SK-N-SH treated with all-trans-retinoic acid at 6 μM for 48 hours (cell line): Measurements from ENCODE around the gene PANK2.

Experiments used
- ARNTL ChIP-seq: fragments of 450-650 bp; formaldehyde crosslinking; IDR thresholded peaks from 2 replicates; pipeline ENCODE4 v1.5.0; 2020; ENCODE audit warnings: low read depth, mild to moderate bottlenecking, moderate library complexity, borderline replicate concordance
- CREB5 ChIP-seq: fragments of 250-450 bp; sonication (Bioruptor Pico); IDR thresholded peaks from 2 replicates; pipeline ENCODE4 v1.5.1; 2020; ENCODE audit warnings: low read depth, mild to moderate bottlenecking, moderate library complexity
- CSRNP3 ChIP-seq: fragments of 250-450 bp; sonication (Bioruptor Pico); IDR thresholded peaks from 2 replicates; pipeline ENCODE4 v1.5.1; 2021; ENCODE audit warnings: mild to moderate bottlenecking, moderate library complexity
- ISL1 ChIP-seq: fragments of 250-450 bp; sonication (Bioruptor Pico); IDR thresholded peaks from 2 replicates; pipeline ENCODE4 v2.1.2; 2022; ENCODE audit warnings: mild to moderate bottlenecking, moderate library complexity
- RARB ChIP-seq: fragments of 250-450 bp; sonication (Bioruptor Pico); IDR thresholded peaks from 2 replicates; pipeline ENCODE4 v1.8.0; 2021; ENCODE audit warnings: mild to moderate bottlenecking, moderate library complexity
- ZFP30 ChIP-seq: fragments of 450-650 bp; formaldehyde crosslinking; IDR thresholded peaks from 2 replicates; pipeline ENCODE4 v1.5.0; 2022; ENCODE audit warnings: mild to moderate bottlenecking, moderate library complexity
- TF ChIP-seq, protein P1 (sequence below): fragments of 250-450 bp; sonication (Bioruptor Pico); IDR thresholded peaks from 2 replicates; pipeline ENCODE4 v1.5.0; 2020; ENCODE audit warnings: mild to moderate bottlenecking, moderate library complexity

- TF ChIP-seq ZFP30 (CRISPR knock-in tag) (no peak), ARNTL (no peak), RARB (no peak), ISL1 (CRISPR knock-in tag) (no peak), CREB5 (CRISPR knock-in tag) (no peak), CSRNP3 (CRISPR knock-in tag) (no peak)
- TF ChIP-seq, protein P1, sequence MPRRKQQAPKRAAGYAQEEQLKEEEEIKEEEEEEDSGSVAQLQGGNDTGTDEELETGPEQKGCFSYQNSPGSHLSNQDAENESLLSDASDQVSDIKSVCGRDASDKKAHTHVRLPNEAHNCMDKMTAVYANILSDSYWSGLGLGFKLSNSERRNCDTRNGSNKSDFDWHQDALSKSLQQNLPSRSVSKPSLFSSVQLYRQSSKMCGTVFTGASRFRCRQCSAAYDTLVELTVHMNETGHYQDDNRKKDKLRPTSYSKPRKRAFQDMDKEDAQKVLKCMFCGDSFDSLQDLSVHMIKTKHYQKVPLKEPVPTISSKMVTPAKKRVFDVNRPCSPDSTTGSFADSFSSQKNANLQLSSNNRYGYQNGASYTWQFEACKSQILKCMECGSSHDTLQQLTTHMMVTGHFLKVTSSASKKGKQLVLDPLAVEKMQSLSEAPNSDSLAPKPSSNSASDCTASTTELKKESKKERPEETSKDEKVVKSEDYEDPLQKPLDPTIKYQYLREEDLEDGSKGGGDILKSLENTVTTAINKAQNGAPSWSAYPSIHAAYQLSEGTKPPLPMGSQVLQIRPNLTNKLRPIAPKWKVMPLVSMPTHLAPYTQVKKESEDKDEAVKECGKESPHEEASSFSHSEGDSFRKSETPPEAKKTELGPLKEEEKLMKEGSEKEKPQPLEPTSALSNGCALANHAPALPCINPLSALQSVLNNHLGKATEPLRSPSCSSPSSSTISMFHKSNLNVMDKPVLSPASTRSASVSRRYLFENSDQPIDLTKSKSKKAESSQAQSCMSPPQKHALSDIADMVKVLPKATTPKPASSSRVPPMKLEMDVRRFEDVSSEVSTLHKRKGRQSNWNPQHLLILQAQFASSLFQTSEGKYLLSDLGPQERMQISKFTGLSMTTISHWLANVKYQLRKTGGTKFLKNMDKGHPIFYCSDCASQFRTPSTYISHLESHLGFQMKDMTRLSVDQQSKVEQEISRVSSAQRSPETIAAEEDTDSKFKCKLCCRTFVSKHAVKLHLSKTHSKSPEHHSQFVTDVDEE (CRISPR knock-in tag) = no peak
These were observed 13.2 kb upstream of the PANK2 start for GRCh38 chr20:3876000-3876399.
